Measurements from ENCODE around the gene FHIT.

FHIT gene

DNA sequence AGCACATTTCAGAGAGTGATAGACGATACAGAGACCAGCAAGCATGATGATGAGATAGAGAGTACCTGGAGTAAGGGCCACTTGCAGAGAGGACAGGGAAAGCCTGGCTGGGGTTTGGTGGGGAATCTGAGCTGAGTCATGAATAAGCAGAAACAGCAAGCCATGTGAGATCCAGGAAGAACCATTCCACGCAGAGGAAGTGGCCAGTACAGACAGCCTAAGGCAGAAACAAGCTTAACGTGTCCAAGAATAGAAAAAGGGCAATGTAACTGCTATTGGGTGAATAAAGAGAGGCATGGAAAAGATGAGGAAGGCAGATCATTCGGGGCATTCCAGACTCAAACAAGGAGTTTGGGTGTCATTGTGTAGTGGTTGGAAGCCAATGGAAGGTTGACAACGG, 1385.2 kb downstream of the FHIT start:
- H3K27me3 ChIP-seq (ENCODE audit: low read length): no peaks in the 10 kb centered on the region
- H3F3A ChIP-seq (ENCODE audit: insufficient read depth): no peaks in the 10 kb centered on the region
- TF ChIP-seq EZH2phosphoT487 (conservative IDR thresholded peaks at IDR 0.05; ENCODE audit: low read length): no peak
- TF ChIP-seq, protein P1, sequence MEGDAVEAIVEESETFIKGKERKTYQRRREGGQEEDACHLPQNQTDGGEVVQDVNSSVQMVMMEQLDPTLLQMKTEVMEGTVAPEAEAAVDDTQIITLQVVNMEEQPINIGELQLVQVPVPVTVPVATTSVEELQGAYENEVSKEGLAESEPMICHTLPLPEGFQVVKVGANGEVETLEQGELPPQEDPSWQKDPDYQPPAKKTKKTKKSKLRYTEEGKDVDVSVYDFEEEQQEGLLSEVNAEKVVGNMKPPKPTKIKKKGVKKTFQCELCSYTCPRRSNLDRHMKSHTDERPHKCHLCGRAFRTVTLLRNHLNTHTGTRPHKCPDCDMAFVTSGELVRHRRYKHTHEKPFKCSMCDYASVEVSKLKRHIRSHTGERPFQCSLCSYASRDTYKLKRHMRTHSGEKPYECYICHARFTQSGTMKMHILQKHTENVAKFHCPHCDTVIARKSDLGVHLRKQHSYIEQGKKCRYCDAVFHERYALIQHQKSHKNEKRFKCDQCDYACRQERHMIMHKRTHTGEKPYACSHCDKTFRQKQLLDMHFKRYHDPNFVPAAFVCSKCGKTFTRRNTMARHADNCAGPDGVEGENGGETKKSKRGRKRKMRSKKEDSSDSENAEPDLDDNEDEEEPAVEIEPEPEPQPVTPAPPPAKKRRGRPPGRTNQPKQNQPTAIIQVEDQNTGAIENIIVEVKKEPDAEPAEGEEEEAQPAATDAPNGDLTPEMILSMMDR (IDR thresholded peaks at IDR 0.05; ENCODE audit: insufficient read depth, low read length, poor library complexity, severe bottlenecking): no peak
- H3K27ac ChIP-seq (ENCODE audit: low read depth, low read length): no peak overlapping the region
- H3K4me3 ChIP-seq (ENCODE audit: insufficient read depth, low read length, poor library complexity, severe bottlenecking): no peak overlapping the region
- H4K20me1 ChIP-seq (ENCODE audit: low read depth, low read length): no peaks in the 10 kb centered on the region
- no peaks in the 10 kb centered on the region for H3K36me3 ChIP-seq (ENCODE audit: low read length)
- H3K9me2 ChIP-seq (replicated peaks; ENCODE audit: insufficient read depth, low read length): no peaks in the 10 kb centered on the region
- H3K4me2 ChIP-seq (ENCODE audit: low read depth, low read length, poor library complexity, severe bottlenecking): no peak overlapping the region
- H3K79me2 ChIP-seq (ENCODE audit: insufficient read depth, low read length): no peaks in the 10 kb centered on the region
- no peaks in the 10 kb centered on the region for H3K9me3 ChIP-seq (ENCODE audit: insufficient read depth, low read length)
- H3K9ac ChIP-seq (ENCODE audit: low read length): no peak overlapping the region
- H2AFZ ChIP-seq (ENCODE audit: low read depth, low read length, severe bottlenecking): no peak overlapping the region

DNA sequence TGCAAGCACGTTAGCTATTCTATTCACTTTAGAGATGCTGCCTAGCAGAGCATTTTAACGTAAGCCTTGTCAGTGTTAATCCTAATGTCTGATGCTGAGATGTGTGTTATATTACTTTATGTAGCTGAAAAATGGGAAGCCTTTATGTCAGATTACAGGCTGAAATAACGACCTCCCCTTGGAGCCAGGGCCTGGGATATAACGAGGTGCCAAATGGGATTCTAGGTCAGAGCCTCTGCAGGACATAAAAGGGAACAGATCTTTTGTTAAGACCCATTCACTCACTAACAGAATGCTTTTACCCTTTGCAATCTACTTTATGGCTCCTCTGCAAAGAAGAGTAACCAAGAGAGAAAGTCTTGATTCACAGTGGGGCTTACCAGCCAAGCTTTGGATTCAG, 1385.9 kb downstream of the FHIT start:
- Histone ChIP-seq H3K79me2 (ENCODE audit: insufficient read depth, low read length) (no peaks in the 10 kb centered on the region), H3F3A (ENCODE audit: insufficient read depth) (no peaks in the 10 kb centered on the region), H3K9me3 (ENCODE audit: insufficient read depth, low read length) (no peaks in the 10 kb centered on the region), H3K36me3 (ENCODE audit: low read length) (no peaks in the 10 kb centered on the region), H3K9me2 (replicated peaks; ENCODE audit: insufficient read depth, low read length) (no peaks in the 10 kb centered on the region), H3K27ac (ENCODE audit: low read depth, low read length) (no peak overlapping the region), H3K27me3 (ENCODE audit: low read length) (no peaks in the 10 kb centered on the region), H3K4me3 (ENCODE audit: insufficient read depth, low read length, poor library complexity, severe bottlenecking) (no peak overlapping the region), H2AFZ (ENCODE audit: low read depth, low read length, severe bottlenecking) (no peak overlapping the region), H3K9ac (ENCODE audit: low read length) (no peak overlapping the region), H4K20me1 (ENCODE audit: low read depth, low read length) (no peaks in the 10 kb centered on the region), H3K4me2 (ENCODE audit: low read depth, low read length, poor library complexity, severe bottlenecking) (no peak overlapping the region)
- no peak for TF ChIP-seq EZH2phosphoT487 (conservative IDR thresholded peaks at IDR 0.05; ENCODE audit: low read length)
- TF ChIP-seq, protein P1 (IDR thresholded peaks at IDR 0.05; ENCODE audit: insufficient read depth, low read length, poor library complexity, severe bottlenecking): no peak

DNA sequence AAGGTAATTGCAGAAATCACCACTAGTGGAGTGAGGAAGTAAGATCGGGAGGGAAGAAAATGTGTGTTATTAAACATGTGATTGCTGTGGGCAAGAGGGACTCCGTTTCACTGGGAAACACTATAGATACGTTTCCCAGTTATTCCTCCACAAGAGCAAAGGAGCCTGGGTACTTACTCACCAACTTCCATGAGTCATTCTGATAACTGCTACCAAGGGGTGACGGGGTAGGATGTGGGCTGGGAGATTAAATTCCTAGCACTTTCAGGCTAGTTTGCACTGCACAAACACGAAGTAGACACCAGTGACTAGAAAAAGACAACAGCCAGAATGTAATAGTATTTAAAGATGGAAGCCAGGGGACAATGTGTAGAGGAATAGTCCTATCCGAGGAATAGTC, 1388.6 kb downstream of the FHIT start:
- Histone ChIP-seq H3K9ac (ENCODE audit: low read length) (no peak overlapping the region), H3K27me3 (ENCODE audit: low read length) (no peaks in the 10 kb centered on the region), H3K79me2 (ENCODE audit: insufficient read depth, low read length) (no peaks in the 10 kb centered on the region), H3K9me2 (replicated peaks; ENCODE audit: insufficient read depth, low read length) (no peaks in the 10 kb centered on the region), H3F3A (ENCODE audit: insufficient read depth) (no peaks in the 10 kb centered on the region), H2AFZ (ENCODE audit: low read depth, low read length, severe bottlenecking) (no peak overlapping the region), H3K4me3 (ENCODE audit: insufficient read depth, low read length, poor library complexity, severe bottlenecking) (no peak overlapping the region), H4K20me1 (ENCODE audit: low read depth, low read length) (no peaks in the 10 kb centered on the region), H3K9me3 (ENCODE audit: insufficient read depth, low read length) (no peaks in the 10 kb centered on the region), H3K36me3 (ENCODE audit: low read length) (no peaks in the 10 kb centered on the region), H3K4me2 (ENCODE audit: low read depth, low read length, poor library complexity, severe bottlenecking) (no peak overlapping the region), H3K27ac (ENCODE audit: low read depth, low read length) (no peak overlapping the region)
- TF ChIP-seq, protein P1 (IDR thresholded peaks at IDR 0.05; ENCODE audit: insufficient read depth, low read length, poor library complexity, severe bottlenecking): no peak
- TF ChIP-seq EZH2phosphoT487 (conservative IDR thresholded peaks at IDR 0.05; ENCODE audit: low read length): no peak
